Upper lobe of right lung (tissue), 1 donor: ENCODE measurements around the gene FGFBP2. TPM values are rescaled to one million over a fixed set of nuclear protein-coding genes. Genes with fewer than 3 reads are reported as not detected.
"Not testable (repeated sequence)": the region's sequence is repeated elsewhere in the genome, so short reads cannot be mapped to it uniquely, and the experiment has no call there.

Experiments used
- ATAC-seq: fragments of 200-7000 bp; cut with Tn5 transposase; one replicate; pipeline ENCODE4 v1.9.1; 2020; ENCODE audit warnings: mild to moderate bottlenecking, moderate library complexity
- DNase-seq: peaks from one replicate; pipeline ENCODE4 v3.0.0-alpha.2; 2020
- H3K27ac ChIP-seq: fragments of 200-600 bp; one replicate; pipeline ENCODE4 v1.8.0; 2022
- H3K27me3 ChIP-seq: fragments of 200-600 bp; one replicate; pipeline ENCODE4 v1.8.0; 2022; ENCODE audit warnings: mild to moderate bottlenecking
- H3K36me3 ChIP-seq: fragments of 200-600 bp; one replicate; pipeline ENCODE4 v1.8.0; 2022
- H3K4me1 ChIP-seq: fragments of 200-600 bp; one replicate; pipeline ENCODE4 v1.8.0; 2022
- H3K4me3 ChIP-seq: fragments of 200-600 bp; one replicate; pipeline ENCODE4 v1.8.0; 2022; ENCODE audit warnings: mild to moderate bottlenecking
- H3K9me3 ChIP-seq: fragments of 200-600 bp; one replicate; pipeline ENCODE4 v1.8.0; 2022
- CTCF ChIP-seq: fragments of 200-600 bp; IDR thresholded peaks from one replicate; pipeline ENCODE4 v1.8.0; 2022; ENCODE audit warnings: antibody characterized with exemption
- intact Hi-C: fragments of 100-400 bp; cut with DNase I; formaldehyde crosslinking; loops from one replicate; pipeline ENCODE4 v1.11.0; 2022
- total RNA-seq: library from RNA; stranded (reverse); fragmentation: NEBNext Ultra II Directional; extraction: Animal tissue kit (Norgen Biotek cat#: 25700); gene quantifications from one replicate; pipeline ENCODE4 v1.2.1, GENCODE V29; 2021
- donor health status: DM: no; HTN: yes; CAD: no; lungs with severe emphysema.

FGFBP2 gene
- total RNA-seq, 1 donor from 2014 or later, result 5.6 TPM

DNA sequence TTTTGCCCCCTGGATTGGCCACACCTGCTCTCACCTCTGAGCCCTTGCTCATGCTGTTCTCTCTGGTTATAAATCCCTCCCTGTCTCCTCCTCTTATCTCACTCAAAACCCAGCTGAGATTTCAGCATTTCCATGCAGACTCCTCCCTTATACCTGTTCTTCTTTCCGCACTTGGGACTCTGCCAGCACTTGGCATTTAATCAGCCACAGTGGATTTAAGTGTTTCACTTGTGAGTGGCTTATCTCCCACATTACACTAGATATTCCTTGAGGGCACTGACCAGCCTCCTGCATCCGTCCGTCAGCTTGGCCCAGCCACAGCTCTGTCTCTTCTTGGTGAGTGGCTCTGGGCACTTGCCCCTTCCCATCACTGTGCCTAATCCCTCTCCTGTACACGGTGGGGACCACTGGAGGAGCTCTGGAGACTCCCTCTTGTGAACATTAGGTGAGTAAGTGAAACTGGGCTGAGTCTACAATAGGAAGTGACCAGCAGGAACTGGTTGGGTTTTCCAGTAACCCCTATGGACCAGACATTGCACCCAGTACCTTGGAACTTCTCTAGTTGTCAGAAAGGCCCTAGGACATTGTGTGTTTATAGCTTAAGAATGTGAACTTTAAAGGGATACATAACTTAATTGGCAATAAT is 44.4 kb downstream of the FGFBP2 start:
- DNase-seq (no peak), ATAC-seq (peak; percentile 80)
- Histone ChIP-seq H3K27ac (no peak overlapping the region), H3K9me3 (no peaks in the 10 kb centered on the region), H3K36me3 (no peaks in the 10 kb centered on the region), H3K27me3 (no peaks in the 10 kb centered on the region), H3K4me1 (no peaks in the 10 kb centered on the region), H3K4me3 (no peak overlapping the region)
- TF ChIP-seq CTCF, result no peak
- intact Hi-C loops, result no loop called here

DNA sequence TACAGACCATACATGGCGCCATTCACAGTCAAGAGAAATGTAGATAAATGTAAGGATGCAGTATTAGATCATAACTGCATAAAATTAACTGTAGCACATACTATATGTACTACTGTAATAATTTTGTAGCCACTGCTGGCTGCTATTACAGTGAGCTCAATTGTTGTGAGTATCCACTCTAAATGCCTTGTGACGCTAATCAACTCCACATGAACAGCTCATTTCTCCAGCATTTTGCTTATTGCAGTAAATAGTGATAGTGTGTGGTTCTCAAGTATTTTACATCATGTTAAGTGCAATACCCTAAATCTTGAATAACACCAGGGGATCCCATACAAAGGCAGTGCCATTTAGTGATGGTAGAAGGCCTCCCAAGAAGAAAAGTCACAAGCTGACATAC is 45.7 kb downstream of the FGFBP2 start:
- ATAC-seq, result no peak
- H3K36me3 ChIP-seq, result no peaks in the 10 kb centered on the region
- no peak for DNase-seq
- H3K4me1 ChIP-seq, result no peaks in the 10 kb centered on the region
- no peaks in the 10 kb centered on the region for H3K27me3 ChIP-seq
- no peak overlapping the region for H3K27ac ChIP-seq
- H3K9me3 ChIP-seq, result no peaks in the 10 kb centered on the region
- intact Hi-C loops, result no loop called here
- H3K4me3 ChIP-seq, result no peak overlapping the region
- TF ChIP-seq CTCF, result no peak

- not testable (repeated sequence) for ATAC-seq
Measured at GRCh38 chr4:15916358-15916757, 46.6 kb downstream of the FGFBP2 start.

DNA sequence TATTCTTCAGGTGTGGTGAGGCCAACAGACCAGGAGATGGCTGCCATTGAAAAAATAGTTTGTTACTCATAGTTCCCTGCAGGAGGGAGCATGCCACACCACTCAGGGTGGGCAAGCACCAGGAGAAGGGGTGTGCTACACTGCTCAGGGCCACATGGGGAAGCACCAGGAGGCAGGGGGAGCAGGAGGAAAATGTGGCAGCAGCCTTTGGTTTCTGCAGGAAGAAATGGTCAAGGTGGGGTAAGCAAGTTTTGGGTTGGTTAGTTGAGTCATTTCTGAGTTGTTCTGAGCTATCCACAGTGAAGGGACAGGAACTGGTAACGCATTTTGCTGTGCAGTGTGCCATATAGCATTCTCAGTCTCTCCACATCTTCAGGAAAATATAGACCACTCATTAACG is 48.2 kb downstream of the FGFBP2 start:
- Histone ChIP-seq H3K27me3 (no peaks in the 10 kb centered on the region), H3K4me3 (no peak overlapping the region), H3K4me1 (no peaks in the 10 kb centered on the region), H3K36me3 (no peaks in the 10 kb centered on the region), H3K27ac (no peak overlapping the region), H3K9me3 (no peaks in the 10 kb centered on the region)
- ATAC-seq (no peak), DNase-seq (no peak)
- intact Hi-C loops, result no loop called here
- TF ChIP-seq CTCF, result no peak

More at GRCh38 chr4:15916358-15916757, 46.6 kb downstream of the FGFBP2 start:
- DNase-seq, H3K27me3 ChIP-seq, H3K36me3 ChIP-seq, H3K4me1 ChIP-seq, intact Hi-C loops, H3K27ac ChIP-seq, H3K4me3 ChIP-seq, H3K9me3 ChIP-seq: not testable (repeated sequence)

DNA sequence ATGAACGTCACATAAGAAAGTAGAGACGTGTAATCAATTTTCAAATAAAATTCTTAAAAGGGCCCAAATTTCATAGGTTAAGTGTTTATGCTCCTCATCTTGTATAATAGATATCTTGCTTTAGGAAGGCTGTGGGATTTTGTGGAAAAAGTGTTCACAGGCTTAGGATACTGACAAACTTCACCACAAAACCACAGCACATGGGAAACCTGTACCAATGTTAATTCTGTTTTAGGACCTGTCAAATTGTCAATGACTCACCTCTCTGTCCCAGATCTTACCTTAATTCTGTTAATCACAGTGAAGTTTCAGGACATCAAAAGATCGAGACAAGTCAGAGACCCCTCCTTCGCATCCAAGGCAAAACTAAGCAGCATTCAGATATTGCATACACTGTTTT is 48.7 kb downstream of the FGFBP2 start:
- no peaks in the 10 kb centered on the region for H3K36me3 ChIP-seq
- TF ChIP-seq CTCF, result no peak
- no peak for ATAC-seq
- intact Hi-C loops, result no loop called here
- H3K4me3 ChIP-seq, result no peak overlapping the region
- no peak overlapping the region for H3K27ac ChIP-seq
- no peaks in the 10 kb centered on the region for H3K27me3 ChIP-seq
- no peak for DNase-seq
- H3K4me1 ChIP-seq, result no peaks in the 10 kb centered on the region
- no peaks in the 10 kb centered on the region for H3K9me3 ChIP-seq

GRCh38 chr4:15913631-15913970 is 49.4 kb downstream of the FGFBP2 start:
- H3K4me3 ChIP-seq, result no peak overlapping the region
- no peak for TF ChIP-seq CTCF
- H3K4me1 ChIP-seq, result no peaks in the 10 kb centered on the region
- H3K9me3 ChIP-seq, result no peaks in the 10 kb centered on the region
- ATAC-seq (no peak), DNase-seq (no peak)
- no peaks in the 10 kb centered on the region for H3K27me3 ChIP-seq
- intact Hi-C loops, result no loop called here
- no peaks in the 10 kb centered on the region for H3K36me3 ChIP-seq
- H3K27ac ChIP-seq, result no peak overlapping the region
